Renal cortex interstitium (tissue), 15 donors: ENCODE data around the gene RBM41. TPM values are rescaled to one million over a fixed set of nuclear protein-coding genes. Genes with fewer than 3 reads are reported as not detected.
A peak's percentile ranks its signal among the peaks of the same experiment; 100 is the strongest.
"Not testable (repeated sequence)": the region's sequence is repeated elsewhere in the genome, so short reads cannot be mapped to it uniquely, and the experiment has no call there.

Experiments used
- DNase-seq, 11 donors: peaks; one replicate each; pipeline ENCODE4 v3.0.0-alpha.2; 2013; ENCODE audit warnings: low read depth in 9 of 11, low spot score in 4 of 11; ENCODE audit errors: extremely low read depth in 1 of 11
- long read RNA-seq, 16 experiments: transcript quantifications; one replicate each; lab custom pipeline, GENCODE V29; 2026
- polyA plus RNA-seq, 3 donors: library from polyadenylated mRNA; unstranded; fragments of 120-200 nt; gene quantifications; one replicate each; pipeline ENCODE4 v1.2.1, GENCODE V29; 2013; ENCODE audit not compliant: insufficient read length in 3 of 3

Gene RBM41
- polyA plus RNA-seq, result 10 to 100 TPM; 19.6 to 28.5 (median 24.1) TPM
- long read RNA-seq, donor 1, result 0 reads
- long read RNA-seq, donor 2, result 0 reads
- long read RNA-seq, donor 3, result 0 reads
- long read RNA-seq, donor 4, result 0 reads
- long read RNA-seq, donor 5, result 0 reads
- long read RNA-seq, donor 6, partial matches to known transcripts, result 0 of 2 reads
- long read RNA-seq, donor 6, other reads (novel, unspliced or antisense), result 0 of 2 reads
- long read RNA-seq, donor 7, partial matches to known transcripts, result 0 of 1 reads
- long read RNA-seq, donor 7, other reads (novel, unspliced or antisense), result 0 of 1 reads
- long read RNA-seq, donor 8, result 0 reads
- long read RNA-seq, donor 9, result 0 reads
- long read RNA-seq, donor 10, partial matches to known transcripts, result 0 of 1 reads
- long read RNA-seq, donor 10, other reads (novel, unspliced or antisense), result 0 of 1 reads
- long read RNA-seq, donor 11, partial matches to known transcripts, result 0 of 1 reads
- long read RNA-seq, donor 11, other reads (novel, unspliced or antisense), result 0 of 1 reads
- long read RNA-seq, donor 12, result 0 reads
- long read RNA-seq, donor 13, partial matches to known transcripts, result 12 of 12 reads
- long read RNA-seq, donor 13, other reads (novel, unspliced or antisense), result 0 of 12 reads
- long read RNA-seq, donor 14, result 0 reads
- long read RNA-seq, donor 15, result 0 reads
- long read RNA-seq, donor 16, partial matches to known transcripts, result 7 of 8 reads
- long read RNA-seq, donor 16, other reads (novel, unspliced or antisense), result 0 of 8 reads

- peak in 10 of 11 donors; percentile 20 to 78 (median 66) for DNase-seq
These were observed at the start of gene RBM41 for GRCh38 chrX:107118322-107119147. Gene RBM41 (minus strand): TSS chrX:107118822. CDS start chrX:107118773, 49 bp downstream.

- DNase-seq, result no peak
These were observed 49.6 kb upstream of the RBM41 start for GRCh38 chrX:107168257-107168656.

- no peak for DNase-seq
These were observed 48.7 kb upstream of the RBM41 start for GRCh38 chrX:107167163-107167921.

GRCh38 chrX:107157618-107158017 is 39.0 kb upstream of the RBM41 start:
- not testable (repeated sequence) for DNase-seq

- not testable (repeated sequence) for DNase-seq
These were observed 37.2 kb upstream of the RBM41 start for GRCh38 chrX:107155621-107156430.

GRCh38 chrX:107154787-107155620 is 36.4 kb upstream of the RBM41 start:
- no peak for DNase-seq

GRCh38 chrX:107153005-107153404 is 34.4 kb upstream of the RBM41 start:
- DNase-seq, result no peak

GRCh38 chrX:107146670-107147069 is 28.0 kb upstream of the RBM41 start:
- no peak for DNase-seq

- no peak for DNase-seq
These were observed 17.3 kb upstream of the RBM41 start for GRCh38 chrX:107135965-107136307.

- no peak for DNase-seq
These were observed 16.7 kb upstream of the RBM41 start for GRCh38 chrX:107135049-107135964.

GRCh38 chrX:107123750-107124149 is 5.1 kb upstream of the RBM41 start:
- no peak for DNase-seq

GRCh38 chrX:107119283-107119682 is 661 bp upstream of the RBM41 start:
- DNase-seq, result no peak

GRCh38 chrX:107117993-107118321 is 665 bp downstream of the RBM41 start:
- peak in 2 of 11 donors; percentile 1 for DNase-seq

GRCh38 chrX:107107459-107107858 is 11.2 kb downstream of the RBM41 start:
- no peak for DNase-seq

- DNase-seq, result no peak
These were observed 15.6 kb downstream of the RBM41 start for GRCh38 chrX:107102980-107103379.

GRCh38 chrX:107076158-107076557 is 42.5 kb downstream of the RBM41 start:
- DNase-seq, result no peak
